OCI-LY1 (cell line): ENCODE data around the gene CCDC186.
A peak's percentile ranks its signal among the peaks of the same experiment; 100 is the strongest.

Experiments
- H2AFZ ChIP-seq: fragments of 200-600 bp; sonication (generic), shearing (Covaris generic); 2 replicates; pipeline ENCODE4 v1.6.0; 2014; ENCODE audit warnings: antibody characterized with exemption, mild to moderate bottlenecking, low read length
- H3F3A ChIP-seq: fragments of 200-600 bp; sonication (generic), shearing (Covaris generic); 2 replicates; pipeline ENCODE4 v1.6.0; 2014; ENCODE audit warnings: mild to moderate bottlenecking, antibody characterized with exemption, low read length, moderate library complexity; ENCODE audit not compliant: insufficient read depth
- H3K27ac ChIP-seq: fragments of 200-600 bp; sonication (generic); 2 replicates; pipeline ENCODE4 v1.5.1; 2014; ENCODE audit warnings: low read length, mixed run types, mild to moderate bottlenecking, low read depth; ENCODE audit not compliant: poor library complexity, severe bottlenecking
- H3K27me3 ChIP-seq: fragments of 200-600 bp; sonication (generic); 2 replicates; pipeline ENCODE4 v1.6.0; 2014; ENCODE audit warnings: antibody characterized with exemption, mild to moderate bottlenecking, low read length, moderate library complexity; ENCODE audit not compliant: insufficient read depth
- H3K36me3 ChIP-seq: fragments of 200-600 bp; sonication (generic); 2 replicates; pipeline ENCODE4 v1.6.1; 2014; ENCODE audit warnings: mild to moderate bottlenecking, antibody characterized with exemption, low read length, moderate library complexity, mixed read lengths; ENCODE audit not compliant: insufficient read depth
- H3K4me1 ChIP-seq: fragments of 200-600 bp; sonication (generic); 2 replicates; pipeline ENCODE4 v1.5.1; 2014; ENCODE audit warnings: mild to moderate bottlenecking, low read length, moderate library complexity; ENCODE audit not compliant: insufficient read depth, severe bottlenecking
- H3K4me2 ChIP-seq: fragments of 200-600 bp; sonication (generic), shearing (Covaris generic); 2 replicates; pipeline ENCODE4 v1.6.1; 2014; ENCODE audit warnings: low read length
- H3K4me3 ChIP-seq: fragments of 200-600 bp; sonication (generic); 2 replicates; pipeline ENCODE4 v1.5.1; 2014; ENCODE audit warnings: low read length, low read depth, mild to moderate bottlenecking, mixed read lengths; ENCODE audit not compliant: poor library complexity, severe bottlenecking
- H3K79me2 ChIP-seq: fragments of 200-600 bp; shearing (Covaris generic); 2 replicates; pipeline ENCODE4 v1.6.1; 2016; ENCODE audit warnings: mixed run types, low read length, mixed read lengths; ENCODE audit not compliant: insufficient read depth
- H3K9ac ChIP-seq: fragments of 200-600 bp; sonication (generic), shearing (Covaris generic); 2 replicates; pipeline ENCODE4 v1.6.1; 2014; ENCODE audit warnings: mild to moderate bottlenecking, low read length, mixed read lengths
- H3K9me2 ChIP-seq: fragments of 200-600 bp; sonication (generic), shearing (Covaris generic); 2 replicates; pipeline ENCODE4 v1.6.1; 2014; ENCODE audit warnings: low read depth, mild to moderate bottlenecking, low read length, mixed read lengths
- H3K9me3 ChIP-seq: fragments of 200-600 bp; shearing (Covaris generic); 2 replicates; pipeline ENCODE4 v1.6.1; 2014; ENCODE audit warnings: low read length, mixed read lengths
- H4K20me1 ChIP-seq: fragments of 200-600 bp; sonication (generic), shearing (Covaris generic); 2 replicates; pipeline ENCODE4 v1.6.0; 2016; ENCODE audit warnings: mild to moderate bottlenecking, low read length; ENCODE audit not compliant: insufficient read depth
- EZH2 ChIP-seq: fragments of 200-600 bp; sonication (generic), shearing (Covaris generic); IDR thresholded peaks from 2 replicates; pipeline ENCODE4 v1.8.0; 2017; ENCODE audit warnings: borderline replicate concordance, mixed run types, mild to moderate bottlenecking, antibody characterized with exemption, low read length, moderate library complexity, mixed read lengths
- TF ChIP-seq, protein P1 (sequence below): fragments of 200-600 bp; sonication (generic), shearing (Covaris generic); IDR thresholded peaks from 2 replicates; pipeline ENCODE4 v1.5.1; 2017; ENCODE audit warnings: mild to moderate bottlenecking, antibody characterized with exemption, low read length, moderate library complexity, mixed read lengths

CCDC186 gene

DNA sequence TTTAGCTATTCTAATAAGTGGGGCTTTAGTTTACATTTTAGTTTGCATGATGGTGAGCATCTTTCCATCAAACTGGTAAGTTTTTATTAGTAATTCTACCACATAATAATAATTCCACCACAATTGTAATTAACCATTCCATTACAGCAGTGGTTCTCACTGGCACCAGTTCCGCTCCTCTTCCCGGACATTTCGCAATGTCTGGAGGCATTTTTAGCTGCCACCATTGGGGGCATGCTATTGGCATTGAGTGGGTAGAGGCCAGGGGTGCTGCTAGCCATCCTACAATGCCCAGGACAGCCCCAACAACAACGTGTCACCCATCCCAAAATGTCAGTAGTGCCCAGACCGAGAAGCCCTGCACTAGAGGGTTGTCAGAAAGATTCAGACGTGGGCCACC lies 98.9 kb downstream of the CCDC186 start:
- TF ChIP-seq, protein P1, sequence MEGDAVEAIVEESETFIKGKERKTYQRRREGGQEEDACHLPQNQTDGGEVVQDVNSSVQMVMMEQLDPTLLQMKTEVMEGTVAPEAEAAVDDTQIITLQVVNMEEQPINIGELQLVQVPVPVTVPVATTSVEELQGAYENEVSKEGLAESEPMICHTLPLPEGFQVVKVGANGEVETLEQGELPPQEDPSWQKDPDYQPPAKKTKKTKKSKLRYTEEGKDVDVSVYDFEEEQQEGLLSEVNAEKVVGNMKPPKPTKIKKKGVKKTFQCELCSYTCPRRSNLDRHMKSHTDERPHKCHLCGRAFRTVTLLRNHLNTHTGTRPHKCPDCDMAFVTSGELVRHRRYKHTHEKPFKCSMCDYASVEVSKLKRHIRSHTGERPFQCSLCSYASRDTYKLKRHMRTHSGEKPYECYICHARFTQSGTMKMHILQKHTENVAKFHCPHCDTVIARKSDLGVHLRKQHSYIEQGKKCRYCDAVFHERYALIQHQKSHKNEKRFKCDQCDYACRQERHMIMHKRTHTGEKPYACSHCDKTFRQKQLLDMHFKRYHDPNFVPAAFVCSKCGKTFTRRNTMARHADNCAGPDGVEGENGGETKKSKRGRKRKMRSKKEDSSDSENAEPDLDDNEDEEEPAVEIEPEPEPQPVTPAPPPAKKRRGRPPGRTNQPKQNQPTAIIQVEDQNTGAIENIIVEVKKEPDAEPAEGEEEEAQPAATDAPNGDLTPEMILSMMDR = no peak
- no peak for TF ChIP-seq EZH2
- no peaks in the 10 kb centered on the region for H3K9me3 ChIP-seq
- no peaks in the 10 kb centered on the region for H3K9me2 ChIP-seq
- H3K4me3 ChIP-seq = no peak overlapping the region
- H3K27ac ChIP-seq = no peak overlapping the region
- no peaks in the 10 kb centered on the region for H3K36me3 ChIP-seq
- no peaks in the 10 kb centered on the region for H4K20me1 ChIP-seq
- H3K4me2 ChIP-seq = no peak overlapping the region
- H3F3A ChIP-seq = no peaks in the 10 kb centered on the region
- no peaks in the 10 kb centered on the region for H3K79me2 ChIP-seq
- H3K4me1 ChIP-seq = peaks cover 14% of the 10 kb centered on the region
- no peaks in the 10 kb centered on the region for H3K27me3 ChIP-seq
- no peak overlapping the region for H3K9ac ChIP-seq
- H2AFZ ChIP-seq = no peak overlapping the region

- Histone ChIP-seq H3K27ac (no peak overlapping the region), H3K9ac (no peak overlapping the region), H3K27me3 (no peaks in the 10 kb centered on the region), H4K20me1 (no peaks in the 10 kb centered on the region), H3K36me3 (no peaks in the 10 kb centered on the region), H3K9me3 (no peaks in the 10 kb centered on the region), H3F3A (no peaks in the 10 kb centered on the region), H3K4me1 (peaks cover 20% of the 10 kb centered on the region), H3K4me2 (no peak overlapping the region), H3K79me2 (no peaks in the 10 kb centered on the region), H3K4me3 (no peak overlapping the region), H3K9me2 (no peaks in the 10 kb centered on the region), H2AFZ (peak overlapping the region; percentile 19; the same call in 1 of the 2 replicates)
- no peak for TF ChIP-seq EZH2
- TF ChIP-seq, protein P1 = no peak
Observed at GRCh38 chr10:114073395-114074186, 100.4 kb downstream of the CCDC186 start.

- H3K79me2 ChIP-seq = no peaks in the 10 kb centered on the region
- no peaks in the 10 kb centered on the region for H3F3A ChIP-seq
- TF ChIP-seq, protein P1 = no peak
- no peak overlapping the region for H3K4me3 ChIP-seq
- no peaks in the 10 kb centered on the region for H4K20me1 ChIP-seq
- peaks cover 30% of the 10 kb centered on the region for H3K4me1 ChIP-seq
- H3K27me3 ChIP-seq = no peaks in the 10 kb centered on the region
- H3K27ac ChIP-seq = peak overlapping the region; percentile 59
- H3K9ac ChIP-seq = no peak overlapping the region
- H3K9me2 ChIP-seq = no peaks in the 10 kb centered on the region
- no peaks in the 10 kb centered on the region for H3K36me3 ChIP-seq
- H2AFZ ChIP-seq = no peak overlapping the region
- no peaks in the 10 kb centered on the region for H3K9me3 ChIP-seq
- H3K4me2 ChIP-seq = no peak overlapping the region
Observed at GRCh38 chr10:114071178-114071577, 102.8 kb downstream of the CCDC186 start.
